Trophoblast cell (in vitro differentiated cells and primary cell): Measurements from ENCODE around the gene CTU2.

Source experiments
- DNase-seq, 2 donors: peaks; one replicate each; pipeline ENCODE4 v3.0.0-alpha.2; 2016
- H2AFZ ChIP-seq: 2 replicates; pipeline ENCODE4 v1.6.1; 2013; ENCODE audit warnings: low read length, moderate library complexity, mild to moderate bottlenecking; ENCODE audit not compliant: insufficient read depth, poor library complexity
- H2AK5ac ChIP-seq: 2 replicates; pipeline ENCODE4 v1.6.1; 2013; ENCODE audit warnings: mild to moderate bottlenecking, low read length
- H2BK120ac ChIP-seq: 2 replicates; pipeline ENCODE4 v1.6.1; 2013; ENCODE audit warnings: low read length, mild to moderate bottlenecking, moderate library complexity; ENCODE audit not compliant: insufficient read depth, poor library complexity
- H2BK12ac ChIP-seq: 2 replicates; pipeline ENCODE4 v1.6.1; 2013; ENCODE audit warnings: mild to moderate bottlenecking, low read length, moderate library complexity
- H2BK5ac ChIP-seq: 2 replicates; pipeline ENCODE4 v1.6.1; 2013; ENCODE audit warnings: low read length, low read depth, moderate library complexity, mild to moderate bottlenecking; ENCODE audit not compliant: poor library complexity
- H3K14ac ChIP-seq: 2 replicates; pipeline ENCODE4 v1.6.1; 2013; ENCODE audit warnings: mild to moderate bottlenecking, low read length
- H3K18ac ChIP-seq: 2 replicates; pipeline ENCODE4 v1.6.1; 2013; ENCODE audit warnings: mild to moderate bottlenecking, low read length
- H3K23ac ChIP-seq: 2 replicates; pipeline ENCODE4 v1.6.1; 2013; ENCODE audit warnings: low read length
- H3K27ac ChIP-seq: 2 replicates; pipeline ENCODE4 v1.5.1; 2013; ENCODE audit warnings: low read depth, mild to moderate bottlenecking, inconsistent platforms, low read length, moderate library complexity
- H3K27me3 ChIP-seq: 2 replicates; pipeline ENCODE4 v1.6.1; 2013; ENCODE audit warnings: inconsistent platforms, mild to moderate bottlenecking, low read length, moderate library complexity; ENCODE audit not compliant: insufficient read depth
- H3K36me3 ChIP-seq, 2 experiments: 1 replicate in 1 of 2; 2 replicates in 1 of 2; pipeline ENCODE4 v1.6.1; 2013; ENCODE audit warnings: low read length in 2 of 2, mild to moderate bottlenecking in 2 of 2, moderate library complexity in 1 of 2; ENCODE audit not compliant: insufficient read depth in 2 of 2, control insufficient read depth in 1 of 2
- H3K4ac ChIP-seq: 2 replicates; pipeline ENCODE4 v1.6.1; 2013; ENCODE audit warnings: low read depth, mild to moderate bottlenecking, low read length, moderate library complexity
- H3K4me1 ChIP-seq, 2 experiments: 1 replicate in 1 of 2; 2 replicates in 1 of 2; pipeline ENCODE4 v1.6.1; 2013; ENCODE audit warnings: low read length in 2 of 2, mild to moderate bottlenecking in 2 of 2, moderate library complexity in 1 of 2; ENCODE audit not compliant: insufficient read depth in 2 of 2, control insufficient read depth in 1 of 2
- H3K4me2 ChIP-seq: 2 replicates; pipeline ENCODE4 v1.6.1; 2013; ENCODE audit warnings: inconsistent platforms, mild to moderate bottlenecking, low read length, moderate library complexity
- H3K4me3 ChIP-seq: 2 replicates; pipeline ENCODE4 v1.5.1; 2013; ENCODE audit warnings: mild to moderate bottlenecking, low read depth, low read length, inconsistent platforms
- H3K79me1 ChIP-seq: one replicate; pipeline ENCODE4 v1.6.1; 2013; ENCODE audit warnings: low read length
- H3K79me2 ChIP-seq: 2 replicates; pipeline ENCODE4 v1.6.1; 2013; ENCODE audit warnings: low read length, mild to moderate bottlenecking; ENCODE audit not compliant: control insufficient read depth, insufficient read depth, poor library complexity
- H3K9ac ChIP-seq: 2 replicates; pipeline ENCODE4 v1.6.1; 2013; ENCODE audit warnings: mild to moderate bottlenecking, low read length
- H3K9me3 ChIP-seq: 2 replicates; pipeline ENCODE4 v1.6.1; 2013; ENCODE audit warnings: low read depth, mild to moderate bottlenecking, control low read depth, inconsistent platforms, low read length; ENCODE audit not compliant: insufficient read depth
- H4K12ac ChIP-seq: 2 replicates; pipeline ENCODE4 v1.6.1; 2013; ENCODE audit warnings: low read depth, mild to moderate bottlenecking, low read length, moderate library complexity
- H4K8ac ChIP-seq: 2 replicates; pipeline ENCODE4 v1.6.1; 2013; ENCODE audit warnings: low read depth, mild to moderate bottlenecking, low read length, moderate library complexity
- H4K91ac ChIP-seq: one replicate; pipeline ENCODE4 v1.6.1; 2013; ENCODE audit warnings: low read depth, mild to moderate bottlenecking, low read length, moderate library complexity
- WGBS: extraction: QIAGEN DNeasy Blood & Tissue Kit; methylation state at CpG from one replicate; pipeline ENCODE4 v1.1.7; 2013; ENCODE audit warnings: missing lambda C conversion rate; ENCODE audit not compliant: insufficient read length, insufficient coverage; ENCODE audit errors: extremely low coverage; 5-methylcytosine and 5-hydroxymethylcytosine counted together

CTU2 gene

DNA sequence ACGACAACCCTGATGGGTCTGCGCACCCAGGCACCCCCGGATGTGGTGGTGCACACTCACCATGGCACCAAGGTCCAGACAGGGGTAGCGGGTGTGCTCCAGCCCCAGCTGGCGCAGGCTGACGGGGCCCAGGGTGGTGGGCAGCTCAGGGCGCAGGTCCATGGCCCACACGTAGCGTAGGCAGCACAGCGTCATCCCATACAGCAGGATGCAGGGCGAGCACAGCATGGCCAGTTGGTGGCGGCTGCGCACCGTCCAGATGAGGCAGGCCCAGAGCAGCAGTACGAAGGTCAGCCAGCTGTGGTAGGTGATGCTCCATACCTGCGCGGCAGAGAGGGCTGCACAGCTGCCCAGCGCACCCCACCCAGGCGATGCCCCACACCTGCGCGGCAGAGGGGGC lies 29.8 kb downstream of the CTU2 start:
- Histone ChIP-seq H3K4me3 (no peak overlapping the region), H2AK5ac (no peak overlapping the region), H4K91ac (no peak overlapping the region), H3K27ac (no peak overlapping the region), H3K9me3 (peaks cover 2% of the 10 kb centered on the region), H3K14ac (no peak overlapping the region), H2AFZ (no peak overlapping the region), H4K8ac (no peak overlapping the region), H2BK5ac (no peak overlapping the region), H2BK120ac (no peak overlapping the region), H2BK12ac (no peak overlapping the region), H3K4ac (no peak overlapping the region), H4K12ac (no peak overlapping the region), H3K79me1 (no peaks in the 10 kb centered on the region), H3K9ac (no peak overlapping the region), H3K4me2 (no peak overlapping the region), H3K79me2 (no peaks in the 10 kb centered on the region), H3K36me3 (peaks cover 72 to 73% of the 10 kb centered on the region in 2 experiments), H3K27me3 (no peaks in the 10 kb centered on the region), H3K4me1 (peaks cover 2 to 5% of the 10 kb centered on the region in 2 experiments), H3K23ac (no peak overlapping the region), H3K18ac (no peak overlapping the region)
- no CpG with 5 or more reads among the region's 21 CpGs for WGBS
- no peak for DNase-seq

GRCh38 chr16:88736496-88736895 lies 30.2 kb downstream of the CTU2 start:
- WGBS = no CpG with 5 or more reads among the region's 21 CpGs
- no peak overlapping the region for H2AFZ ChIP-seq
- no peaks in the 10 kb centered on the region for H3K27me3 ChIP-seq
- no peak overlapping the region for H2BK120ac ChIP-seq
- H3K4me2 ChIP-seq = no peak overlapping the region
- no peak overlapping the region for H2BK5ac ChIP-seq
- peaks cover 2% of the 10 kb centered on the region for H3K9me3 ChIP-seq
- no peak overlapping the region for H4K12ac ChIP-seq
- no peak overlapping the region for H3K4me3 ChIP-seq
- no peak overlapping the region for H2AK5ac ChIP-seq
- no peak for DNase-seq
- H3K27ac ChIP-seq = no peak overlapping the region
- no peaks in the 10 kb centered on the region for H3K79me2 ChIP-seq
- no peak overlapping the region for H4K8ac ChIP-seq
- peaks cover 2 to 5% of the 10 kb centered on the region in 2 experiments for H3K4me1 ChIP-seq
- H3K23ac ChIP-seq = no peak overlapping the region
- peaks cover 71 to 72% of the 10 kb centered on the region in 2 experiments for H3K36me3 ChIP-seq
- no peak overlapping the region for H3K9ac ChIP-seq
- no peak overlapping the region for H4K91ac ChIP-seq
- no peak overlapping the region for H3K18ac ChIP-seq
- H3K4ac ChIP-seq = no peak overlapping the region
- no peak overlapping the region for H3K14ac ChIP-seq
- no peaks in the 10 kb centered on the region for H3K79me1 ChIP-seq
- no peak overlapping the region for H2BK12ac ChIP-seq

GRCh38 chr16:88737298-88738150 lies 31.2 kb downstream of the CTU2 start:
- Histone ChIP-seq H2BK120ac (no peak overlapping the region), H3K79me1 (no peaks in the 10 kb centered on the region), H3K9ac (no peak overlapping the region), H3K27ac (no peak overlapping the region), H3K36me3 (peaks cover 68 to 72% of the 10 kb centered on the region in 2 experiments), H3K9me3 (peaks cover 2% of the 10 kb centered on the region), H3K4me2 (no peak overlapping the region), H2BK12ac (no peak overlapping the region), H2AFZ (no peak overlapping the region), H3K79me2 (no peaks in the 10 kb centered on the region), H3K4me3 (no peak overlapping the region), H3K18ac (no peak overlapping the region), H3K4me1 (peaks cover 2 to 5% of the 10 kb centered on the region in 2 experiments), H2AK5ac (no peak overlapping the region), H3K23ac (no peak overlapping the region), H4K91ac (no peak overlapping the region), H4K12ac (no peak overlapping the region), H2BK5ac (no peak overlapping the region), H4K8ac (no peak overlapping the region), H3K27me3 (no peaks in the 10 kb centered on the region), H3K14ac (no peak overlapping the region), H3K4ac (no peak overlapping the region)
- no CpG with 5 or more reads among the region's 54 CpGs for WGBS
- peak; percentile 66 to 80 for DNase-seq

- Histone ChIP-seq H3K9ac (no peak overlapping the region), H3K27ac (no peak overlapping the region), H3K4me1 (peaks cover 2 to 5% of the 10 kb centered on the region in 2 experiments), H2BK120ac (no peak overlapping the region), H3K79me2 (no peaks in the 10 kb centered on the region), H2AK5ac (no peak overlapping the region), H3K36me3 (peaks cover 65 to 70% of the 10 kb centered on the region in 2 experiments), H3K18ac (no peak overlapping the region), H4K8ac (no peak overlapping the region), H4K91ac (no peak overlapping the region), H2AFZ (no peak overlapping the region), H3K9me3 (peaks cover 2% of the 10 kb centered on the region), H2BK5ac (no peak overlapping the region), H3K4me2 (no peak overlapping the region), H3K4me3 (no peak overlapping the region), H3K4ac (no peak overlapping the region), H2BK12ac (no peak overlapping the region), H3K23ac (no peak overlapping the region), H3K79me1 (no peaks in the 10 kb centered on the region), H4K12ac (no peak overlapping the region), H3K14ac (no peak overlapping the region), H3K27me3 (no peaks in the 10 kb centered on the region)
- DNase-seq = no peak
- no CpG with 5 or more reads among the region's 41 CpGs for WGBS
These were observed 32.1 kb downstream of the CTU2 start for GRCh38 chr16:88738151-88739084.
